ENCODE data around the gene TAB2.
"Not testable (repeated sequence)": the region's sequence is repeated elsewhere in the genome, so short reads cannot be mapped to it uniquely, and the experiment has no call there.

The TAB2 gene

DNA sequence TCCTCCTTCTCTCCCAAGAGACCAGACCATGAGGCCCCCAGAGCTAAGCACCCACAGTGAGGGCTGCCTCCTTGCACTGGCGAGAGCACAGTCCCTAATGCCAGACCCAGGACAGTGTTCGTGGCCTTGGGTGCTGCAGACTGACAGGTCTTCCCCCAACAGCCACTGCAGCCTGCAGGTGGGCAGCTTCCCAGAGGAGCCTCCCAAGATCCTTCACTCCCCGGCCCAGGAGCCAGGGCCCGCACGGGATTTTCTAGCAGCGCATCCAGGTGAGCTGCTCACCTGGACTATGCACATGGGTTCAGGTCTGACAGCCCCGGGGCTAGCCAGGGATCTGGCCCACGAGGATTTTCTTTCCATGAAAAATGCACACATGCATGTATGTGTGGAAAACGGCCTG lies 124.2 kb downstream of the TAB2 start:
- no peak for DNase-seq (ENCODE audit: extremely low read depth, low read depth)
- TF ChIP-seq, protein P1, sequence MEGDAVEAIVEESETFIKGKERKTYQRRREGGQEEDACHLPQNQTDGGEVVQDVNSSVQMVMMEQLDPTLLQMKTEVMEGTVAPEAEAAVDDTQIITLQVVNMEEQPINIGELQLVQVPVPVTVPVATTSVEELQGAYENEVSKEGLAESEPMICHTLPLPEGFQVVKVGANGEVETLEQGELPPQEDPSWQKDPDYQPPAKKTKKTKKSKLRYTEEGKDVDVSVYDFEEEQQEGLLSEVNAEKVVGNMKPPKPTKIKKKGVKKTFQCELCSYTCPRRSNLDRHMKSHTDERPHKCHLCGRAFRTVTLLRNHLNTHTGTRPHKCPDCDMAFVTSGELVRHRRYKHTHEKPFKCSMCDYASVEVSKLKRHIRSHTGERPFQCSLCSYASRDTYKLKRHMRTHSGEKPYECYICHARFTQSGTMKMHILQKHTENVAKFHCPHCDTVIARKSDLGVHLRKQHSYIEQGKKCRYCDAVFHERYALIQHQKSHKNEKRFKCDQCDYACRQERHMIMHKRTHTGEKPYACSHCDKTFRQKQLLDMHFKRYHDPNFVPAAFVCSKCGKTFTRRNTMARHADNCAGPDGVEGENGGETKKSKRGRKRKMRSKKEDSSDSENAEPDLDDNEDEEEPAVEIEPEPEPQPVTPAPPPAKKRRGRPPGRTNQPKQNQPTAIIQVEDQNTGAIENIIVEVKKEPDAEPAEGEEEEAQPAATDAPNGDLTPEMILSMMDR (IDR thresholded peaks at IDR 0.05; ENCODE audit: low read depth, low read length, missing control alignments), result no peak
- H3K4me3 ChIP-seq (replicated peaks; ENCODE audit: low read depth, low read length), result no peak overlapping the region

DNA sequence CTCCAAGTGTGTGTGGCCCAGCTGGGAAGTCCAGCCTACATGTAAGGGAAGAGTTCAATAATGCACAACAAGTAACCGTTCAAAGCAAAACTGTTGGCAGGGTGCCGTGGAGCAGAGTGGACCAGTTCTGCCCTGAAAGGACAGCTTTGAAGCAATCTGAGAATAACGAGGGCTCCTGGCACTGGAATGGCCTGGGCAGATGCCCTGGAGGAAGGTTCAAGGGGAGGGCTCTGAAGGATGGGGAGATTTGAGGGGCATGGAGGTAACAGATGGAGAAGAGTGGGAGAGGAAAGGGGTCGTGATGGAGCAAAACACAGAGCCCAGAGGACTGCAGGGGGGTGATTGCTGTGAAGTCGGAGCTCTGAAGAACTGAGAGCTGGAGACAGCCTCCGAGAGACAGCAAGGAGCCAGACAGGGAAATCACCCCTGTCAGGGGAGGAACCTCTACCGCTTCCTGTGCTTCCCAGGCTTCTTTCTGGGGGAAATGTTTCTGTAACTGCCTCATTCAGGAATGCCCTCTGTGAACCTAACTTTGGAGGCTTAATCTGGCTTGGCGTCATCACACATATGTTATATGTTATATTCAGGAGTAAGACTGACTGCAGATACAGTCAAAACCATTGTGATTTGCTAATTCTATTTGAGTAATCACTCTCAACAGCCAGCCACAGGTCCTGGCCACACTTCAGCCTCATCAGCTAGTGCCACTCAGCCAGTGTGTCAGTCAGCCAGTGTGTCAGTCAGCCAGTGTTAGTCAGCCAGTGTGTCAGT lies 126.1 kb downstream of the TAB2 start:
- H3K4me3 ChIP-seq (replicated peaks; ENCODE audit: low read depth, low read length), result no peak overlapping the region
- DNase-seq (ENCODE audit: extremely low read depth, low read depth), result no peak
- TF ChIP-seq, protein P1 (IDR thresholded peaks at IDR 0.05; ENCODE audit: low read depth, low read length, missing control alignments), result no peak

DNA sequence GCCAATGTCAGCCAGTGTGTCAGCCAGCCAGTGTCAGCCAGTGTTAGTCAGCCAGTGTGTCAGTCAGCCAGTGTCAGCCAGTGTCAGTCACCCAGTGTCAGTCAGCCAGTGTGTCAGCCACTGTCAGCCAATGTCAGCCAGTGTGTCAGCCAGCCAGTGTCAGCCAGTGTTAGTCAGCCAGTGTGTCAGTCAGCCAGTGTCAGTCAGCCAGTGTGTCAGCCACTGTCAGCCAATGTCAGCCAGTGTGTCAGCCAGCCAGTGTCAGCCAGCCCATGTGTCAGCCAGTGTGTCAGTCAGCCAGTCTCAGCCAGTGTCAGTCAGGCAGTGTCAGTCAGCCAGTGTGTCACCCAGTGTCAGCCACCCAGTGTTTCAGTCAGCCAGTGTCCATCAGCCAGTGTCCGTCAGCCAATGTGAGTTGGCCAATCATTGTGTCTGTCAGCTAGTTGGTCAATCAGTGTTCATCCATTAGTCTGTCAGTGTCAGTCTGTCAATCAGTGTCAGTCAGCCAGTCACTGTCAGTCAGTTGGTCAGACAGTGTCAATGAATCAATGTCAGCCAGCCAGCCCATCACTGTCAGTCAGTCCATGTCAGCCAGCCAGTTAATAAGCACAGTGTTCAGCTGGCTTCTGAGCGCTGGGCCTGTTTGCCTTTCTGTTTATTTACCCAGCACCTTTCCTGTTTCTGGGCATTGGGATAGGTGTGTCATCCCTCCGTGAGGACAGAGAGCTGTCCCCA lies 127.0 kb downstream of the TAB2 start:
- not testable (repeated sequence) for H3K4me3 ChIP-seq (replicated peaks; ENCODE audit: low read depth, low read length); DNase-seq (ENCODE audit: extremely low read depth, low read depth)

DNA sequence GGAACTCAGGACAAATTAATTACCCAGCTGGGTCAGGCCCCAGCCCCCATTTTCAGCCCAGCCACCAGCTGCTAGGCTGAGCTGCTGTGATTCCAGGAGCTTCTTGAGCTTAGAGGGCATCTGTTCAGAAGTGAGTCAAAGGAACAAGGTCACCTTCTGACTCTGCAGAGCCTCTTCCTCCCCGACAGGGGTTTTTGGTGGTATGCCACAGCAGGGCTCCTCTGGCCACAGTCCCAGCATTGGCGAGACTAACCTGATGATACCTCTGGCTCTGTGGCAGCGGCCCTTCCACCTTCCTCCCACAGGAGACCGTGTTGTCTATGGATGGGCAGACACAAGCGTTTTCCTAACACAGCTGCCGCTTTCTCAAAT lies 127.6 kb downstream of the TAB2 start:
- no peak for DNase-seq (ENCODE audit: extremely low read depth, low read depth)
- H3K4me3 ChIP-seq (replicated peaks; ENCODE audit: low read depth, low read length), result no peak overlapping the region
- TF ChIP-seq, protein P1 (IDR thresholded peaks at IDR 0.05; ENCODE audit: low read depth, low read length, missing control alignments), result no peak

DNA sequence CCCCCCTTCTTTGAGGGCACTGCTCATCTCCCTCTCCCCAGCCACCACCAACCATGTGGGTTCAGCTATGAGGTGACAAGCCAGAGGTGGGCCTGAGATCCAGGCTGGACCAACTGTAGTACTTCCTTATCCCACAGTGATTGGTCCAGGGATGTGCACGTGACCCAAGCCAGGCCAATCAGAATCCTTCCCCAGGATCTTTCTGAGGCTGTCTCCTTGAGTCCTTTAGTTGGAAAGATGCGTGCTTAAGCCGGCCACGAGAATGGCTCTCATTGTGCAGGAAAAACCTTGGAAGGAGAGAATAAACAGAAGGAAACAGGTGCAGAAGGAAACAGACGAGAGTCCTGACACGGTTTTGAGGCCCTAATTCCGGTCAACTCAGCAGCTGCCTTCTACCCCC lies 128.1 kb downstream of the TAB2 start:
- DNase-seq (ENCODE audit: extremely low read depth, low read depth), result no peak
- TF ChIP-seq, protein P1 (IDR thresholded peaks at IDR 0.05; ENCODE audit: low read depth, low read length, missing control alignments), result no peak
- H3K4me3 ChIP-seq (replicated peaks; ENCODE audit: low read depth, low read length), result no peak overlapping the region

DNA sequence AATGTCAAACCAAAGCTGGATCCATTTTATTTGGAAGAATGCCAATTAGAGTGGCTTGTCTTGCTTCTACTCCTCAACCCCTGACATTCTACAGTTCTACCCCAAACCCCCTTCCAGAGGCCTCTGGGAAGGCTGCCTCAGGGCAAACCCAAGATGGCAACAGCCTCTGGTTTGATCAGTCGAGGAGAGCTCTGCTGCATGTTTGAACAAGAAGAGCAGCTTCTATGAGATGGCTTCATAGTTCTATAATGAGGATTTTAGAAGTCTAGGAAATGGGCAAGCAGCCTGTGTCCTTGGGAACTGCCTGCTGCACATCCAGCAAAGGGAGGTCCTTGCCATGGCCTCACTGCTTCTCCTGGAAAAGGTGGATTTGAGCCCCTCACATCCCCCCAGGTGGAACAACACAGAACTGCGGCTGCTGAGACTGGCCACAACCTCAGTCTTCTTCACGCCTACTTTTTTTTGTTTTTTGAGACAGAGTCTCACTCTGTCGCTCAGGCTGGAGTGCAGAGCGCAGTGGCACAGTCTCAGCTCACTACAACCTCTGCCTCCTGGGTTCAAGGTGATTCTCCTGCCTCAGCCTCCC lies 129.4 kb downstream of the TAB2 start:
- H3K4me3 ChIP-seq (replicated peaks; ENCODE audit: low read depth, low read length), result no peak overlapping the region
- TF ChIP-seq, protein P1 (IDR thresholded peaks at IDR 0.05; ENCODE audit: low read depth, low read length, missing control alignments), result no peak
- DNase-seq (ENCODE audit: extremely low read depth, low read depth), result no peak

DNA sequence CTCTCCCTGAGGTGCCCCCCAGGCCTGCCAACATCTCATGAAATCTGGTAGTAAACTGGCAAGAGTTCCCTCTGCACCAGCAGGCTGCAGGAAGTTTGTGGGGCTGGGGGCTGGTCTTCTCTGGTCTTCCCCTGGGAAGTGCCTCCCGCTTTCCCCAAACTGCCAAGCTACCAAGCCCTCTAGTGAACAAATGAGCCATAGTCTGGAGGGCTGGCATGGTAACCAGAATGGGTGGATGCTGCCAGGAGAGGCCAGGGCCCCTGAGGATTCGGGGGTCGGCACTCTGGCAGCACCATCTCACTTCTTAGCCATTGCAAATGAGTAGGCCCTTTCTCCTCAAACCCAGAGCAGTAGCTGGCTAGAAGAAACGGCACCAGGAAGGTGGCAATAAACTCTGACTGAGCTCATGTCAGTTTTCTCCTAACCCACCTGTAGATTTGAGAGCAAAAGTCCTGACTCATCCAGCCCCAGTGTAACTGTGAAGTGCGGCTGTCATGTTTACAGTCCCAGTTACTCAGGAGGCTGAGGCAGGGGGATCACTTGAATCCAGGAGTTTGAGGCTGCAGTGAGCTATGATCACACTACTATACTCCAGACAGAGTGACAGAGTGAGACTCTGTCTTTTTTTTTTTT lies 131.4 kb downstream of the TAB2 start:
- DNase-seq (ENCODE audit: extremely low read depth, low read depth), result no peak
- TF ChIP-seq, protein P1 (IDR thresholded peaks at IDR 0.05; ENCODE audit: low read depth, low read length, missing control alignments), result no peak
- H3K4me3 ChIP-seq (replicated peaks; ENCODE audit: low read depth, low read length), result no peak overlapping the region
